ENCODE measurements around the gene TXNRD1.

The TXNRD1 gene

GRCh38 chr12:104177663-104178501 lies 37.7 kb upstream of the TXNRD1 start (continued):
- TF ChIP-seq ZNF362 (tag by site-specific recombination; IDR thresholded peaks at IDR 0.05) (no peak), ZNF391 (tag by site-specific recombination; IDR thresholded peaks at IDR 0.05; ENCODE audit: borderline replicate concordance, low read depth) (no peak), RBAK (tag by site-specific recombination; IDR thresholded peaks at IDR 0.05) (no peak), ZNF132 (tag by site-specific recombination; IDR thresholded peaks at IDR 0.05; ENCODE audit: borderline replicate concordance) (no peak), ZNF324 (tag by site-specific recombination; IDR thresholded peaks at IDR 0.05) (no peak), ZNF488 (tag by site-specific recombination; IDR thresholded peaks at IDR 0.05) (no peak), OSR2 (tag by site-specific recombination; IDR thresholded peaks at IDR 0.05) (peak; percentile 88), ZNF211 (tag by site-specific recombination; IDR thresholded peaks at IDR 0.05; ENCODE audit: low read depth) (no peak), ZNF449 (tag by site-specific recombination; IDR thresholded peaks at IDR 0.05) (no peak), MEIS1 (CRISPR knock-in tag; IDR thresholded peaks at IDR 0.05; ENCODE audit: borderline replicate concordance) (no peak), ZSCAN5A (tag by site-specific recombination; IDR thresholded peaks at IDR 0.05) (no peak), ZBTB20 (tag by site-specific recombination; IDR thresholded peaks at IDR 0.05) (no peak; the same call in 1 of the 2 replicates), ZNF274 (IDR thresholded peaks at IDR 0.05; ENCODE audit: low read length) (no peak), ZNF274 (tag by site-specific recombination; IDR thresholded peaks at IDR 0.05; ENCODE audit: borderline replicate concordance) (no peak), HOXC10 (CRISPR knock-in tag; IDR thresholded peaks at IDR 0.05) (no peak), ZNF768 (tag by site-specific recombination; IDR thresholded peaks at IDR 0.05) (no peak), ZNF707 (tag by site-specific recombination; IDR thresholded peaks at IDR 0.05) (no peak), PRDM10 (tag by site-specific recombination; IDR thresholded peaks at IDR 0.05) (peak; percentile 71), HIC1 (tag by site-specific recombination; IDR thresholded peaks at IDR 0.05) (no peak), PRDM6 (tag by site-specific recombination; IDR thresholded peaks at IDR 0.05) (no peak), ZEB2 (tag by site-specific recombination; IDR thresholded peaks at IDR 0.05) (no peak), SCRT1 (tag by site-specific recombination; IDR thresholded peaks at IDR 0.05; ENCODE audit: borderline replicate concordance) (no peak), ZNF302 (tag by site-specific recombination; IDR thresholded peaks at IDR 0.05; ENCODE audit: low read depth) (no peak), ZBTB17 (tag by site-specific recombination; IDR thresholded peaks at IDR 0.05) (0 out of 2 replicates have a peak, but pooled peaks have one; percentile 14), SALL2 (tag by site-specific recombination; IDR thresholded peaks at IDR 0.05; ENCODE audit: borderline replicate concordance) (no peak), KLF10 (tag by site-specific recombination; IDR thresholded peaks at IDR 0.05) (no peak), ZNF560 (tag by site-specific recombination; IDR thresholded peaks at IDR 0.05; ENCODE audit: borderline replicate concordance) (no peak)
